ENCODE results near the gene SS18L1. TPM values are rescaled to one million over a fixed set of nuclear protein-coding genes. Genes with fewer than 3 reads are reported as not detected.

Gene SS18L1
- total RNA-seq, 4 donors from 2014 or later: 0.51 to 21.7 (median 12.8) TPM

- intact Hi-C loops (cut with DNase I; ENCODE audit: low total_unique reads): loop anchor here (10.0 kb wide), 1 partner anchor 56 kb away; the partner anchor contains the start of gene TAF4
- H3K4me3 ChIP-seq: peak overlapping the region; percentile 62 to 73
- H3K27ac ChIP-seq: peak overlapping the region; percentile 96 to 97
- H3K4me1 ChIP-seq: peaks cover 5 to 11% of the 10 kb centered on the region in 2 donors
- TF ChIP-seq POLR2A (IDR thresholded peaks at IDR 0.05): peak in 1 of 2 donors; percentile 34
- TF ChIP-seq CTCF (IDR thresholded peaks at IDR 0.05): no peak
- H3K36me3 ChIP-seq: no peaks in the 10 kb centered on the region
- no peaks in the 10 kb centered on the region for H3K27me3 ChIP-seq
- peak in 1 of 2 donors; percentile 40 for DNase-seq
- no peaks in the 10 kb centered on the region for H3K9me3 ChIP-seq
Observed at GRCh38 chr20:62120990-62121775, 22.4 kb upstream of the SS18L1 start.

- peak within 1 kb of the TSS; percentile 96 to 97 for H3K27ac ChIP-seq
Observed at GRCh38 chr20:62121776-62122653, 21.6 kb upstream of the SS18L1 start, which contains the start of gene LSM14B. TSS of gene LSM14B (plus strand) at chr20:62122475. CDS start at chr20:62122667, 192 bp downstream.

GRCh38 chr20:62122654-62123449 lies 20.7 kb upstream of the SS18L1 start:
- Histone ChIP-seq H3K4me1 (peaks cover 5 to 11% of the 10 kb centered on the region in 2 donors), H3K27me3 (no peaks in the 10 kb centered on the region), H3K36me3 (no peaks in the 10 kb centered on the region), H3K27ac (peak overlapping the region; percentile 89 to 90), H3K9me3 (no peaks in the 10 kb centered on the region), H3K4me3 (peak overlapping the region; percentile 52 to 72)
- TF ChIP-seq POLR2A (IDR thresholded peaks at IDR 0.05) (peak in 1 of 2 donors; percentile 2), CTCF (IDR thresholded peaks at IDR 0.05) (no peak)
- intact Hi-C loops (cut with DNase I; ENCODE audit: low total_unique reads): loop anchor here (10.0 kb wide), 1 partner anchor 58 kb away; the partner anchor contains the start of gene TAF4
- DNase-seq: peak; percentile 43 to 45

More at GRCh38 chr20:62121776-62122653, 21.6 kb upstream of the SS18L1 start, which contains the start of gene LSM14B:
- intact Hi-C loops (cut with DNase I; ENCODE audit: low total_unique reads): loop anchor here (10.0 kb wide), 1 partner anchor 57 kb away; the partner anchor contains the start of gene TAF4
- H3K4me3 ChIP-seq: peak within 1 kb of the TSS; percentile 62 to 73
- H3K4me1 ChIP-seq: peaks cover 5 to 11% of the 10 kb centered on the region in 2 donors
- no peaks in the 10 kb centered on the region for H3K9me3 ChIP-seq
- no peaks in the 10 kb centered on the region for H3K27me3 ChIP-seq
- no peaks in the 10 kb centered on the region for H3K36me3 ChIP-seq
- DNase-seq: peak; percentile 95 to 96
- TF ChIP-seq POLR2A (IDR thresholded peaks at IDR 0.05) (peak; percentile 22 to 60), CTCF (IDR thresholded peaks at IDR 0.05) (peak in 2 of 4 experiments; percentile 2 to 5)

GRCh38 chr20:62123450-62124118 lies 20.0 kb upstream of the SS18L1 start:
- intact Hi-C loops (cut with DNase I; ENCODE audit: low total_unique reads): loop anchor here (10.0 kb wide), 1 partner anchor 59 kb away; the partner anchor contains the start of gene TAF4
- TF ChIP-seq CTCF (IDR thresholded peaks at IDR 0.05): no peak
- no peak for TF ChIP-seq POLR2A (IDR thresholded peaks at IDR 0.05)
- no peaks in the 10 kb centered on the region for H3K36me3 ChIP-seq
- peak overlapping the region; percentile 89 to 90 for H3K27ac ChIP-seq
- no peaks in the 10 kb centered on the region for H3K27me3 ChIP-seq
- no peak for DNase-seq
- peaks cover 5 to 11% of the 10 kb centered on the region in 2 donors for H3K4me1 ChIP-seq
- no peaks in the 10 kb centered on the region for H3K9me3 ChIP-seq
- H3K4me3 ChIP-seq: peak overlapping the region; percentile 52 to 72

All from uterus (tissue), 4 donors.